DMS153 treated with DMSO at 0.1 percent for 48 hours (cell line): Measurements from ENCODE around the gene SCN8A.
"Not testable (repeated sequence)": the region's sequence is repeated elsewhere in the genome, so short reads cannot be mapped to it uniquely, and the experiment has no call there.

Experiments
- DNase-seq: peaks from one replicate; lab custom pipeline; 2025; ENCODE audit not compliant: unreplicated experiment; lab: John Stamatoyannopoulos, UW

SCN8A gene

DNA sequence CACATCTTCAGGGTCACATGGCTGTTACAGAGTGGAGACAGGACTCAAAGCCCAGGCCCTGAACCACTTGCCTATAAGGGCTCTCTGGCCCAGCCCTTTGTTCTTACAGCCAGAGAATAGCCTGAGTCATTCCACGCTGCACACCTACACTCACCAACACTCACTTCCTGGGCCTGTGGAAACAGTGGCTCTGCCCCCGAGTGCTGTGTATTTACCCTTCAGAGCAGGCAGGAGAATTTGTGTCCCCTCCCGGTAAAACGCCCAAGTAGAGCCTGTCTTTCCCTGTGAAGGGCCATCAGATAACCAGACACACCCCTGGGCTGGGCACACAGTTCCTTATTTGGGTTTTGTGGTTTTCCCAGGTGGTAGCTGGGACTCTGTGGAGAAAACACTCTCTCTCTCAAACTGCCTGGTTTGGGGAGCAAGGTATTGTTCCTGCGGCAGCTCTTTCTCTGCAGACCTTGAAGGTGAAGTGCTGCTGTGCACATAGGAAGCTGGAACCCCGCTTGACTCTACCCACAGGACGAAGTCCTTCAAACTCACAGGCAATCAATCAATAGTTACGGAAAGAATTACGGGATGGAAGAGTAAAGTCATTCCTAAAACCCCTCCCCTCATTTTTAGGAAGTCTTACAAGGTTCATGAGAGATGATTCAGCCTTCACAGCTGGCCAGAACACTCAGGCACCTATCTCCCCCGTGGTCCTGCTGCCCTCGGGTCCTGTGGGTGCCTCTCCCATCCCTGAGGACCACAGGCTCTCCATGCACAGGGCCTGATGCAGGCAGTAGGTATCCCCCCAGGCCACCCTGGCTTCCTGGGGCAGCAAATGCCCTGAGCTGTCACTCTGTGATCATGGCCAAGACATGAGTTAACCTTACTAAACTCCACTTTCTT lies 237.1 kb downstream of the SCN8A start:
- DNase-seq: no peak

DNA sequence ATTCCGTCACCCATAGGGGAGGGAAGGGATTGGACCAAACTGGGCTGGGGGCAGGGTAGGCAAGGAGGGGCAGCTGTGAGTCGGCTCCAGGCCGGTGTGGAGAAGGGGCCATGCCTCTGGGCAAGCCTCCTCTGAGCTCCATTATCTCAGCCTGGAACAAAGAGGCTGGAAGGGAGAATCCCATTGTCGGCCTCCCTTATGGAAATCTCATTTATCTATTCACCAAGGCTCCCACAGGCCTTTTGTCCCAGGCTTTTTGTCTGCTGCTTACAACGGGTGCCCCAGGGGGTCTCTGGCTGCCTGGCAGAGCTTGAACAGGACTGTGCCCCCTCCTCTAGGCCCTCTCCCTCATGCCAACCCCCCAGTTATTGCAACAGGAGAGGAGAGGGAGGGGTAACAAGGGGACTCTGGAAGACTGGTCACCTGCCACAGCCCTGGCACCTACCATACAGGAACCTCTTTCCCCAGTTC lies 238.0 kb downstream of the SCN8A start:
- DNase-seq: no peak

DNA sequence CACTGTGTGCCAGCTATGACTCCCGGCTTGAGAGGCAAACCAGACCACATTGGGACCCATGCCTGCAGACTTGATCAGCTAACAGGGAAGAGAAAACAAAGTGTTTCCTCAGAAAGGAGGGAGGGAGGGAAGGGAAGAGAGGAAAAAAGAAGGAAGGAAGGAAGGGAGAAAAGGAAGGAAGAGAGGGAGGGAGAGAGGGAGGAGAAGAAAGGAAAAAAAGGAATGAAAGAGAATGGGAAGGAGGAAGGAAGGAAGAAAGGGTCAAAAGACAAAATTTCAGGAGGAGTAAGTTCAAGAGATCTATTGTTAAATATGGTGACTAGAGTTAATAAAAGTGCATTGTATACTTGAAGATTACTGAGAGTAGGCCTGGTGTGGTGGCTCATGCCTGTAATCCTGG lies 238.6 kb downstream of the SCN8A start:
- no peak for DNase-seq

DNA sequence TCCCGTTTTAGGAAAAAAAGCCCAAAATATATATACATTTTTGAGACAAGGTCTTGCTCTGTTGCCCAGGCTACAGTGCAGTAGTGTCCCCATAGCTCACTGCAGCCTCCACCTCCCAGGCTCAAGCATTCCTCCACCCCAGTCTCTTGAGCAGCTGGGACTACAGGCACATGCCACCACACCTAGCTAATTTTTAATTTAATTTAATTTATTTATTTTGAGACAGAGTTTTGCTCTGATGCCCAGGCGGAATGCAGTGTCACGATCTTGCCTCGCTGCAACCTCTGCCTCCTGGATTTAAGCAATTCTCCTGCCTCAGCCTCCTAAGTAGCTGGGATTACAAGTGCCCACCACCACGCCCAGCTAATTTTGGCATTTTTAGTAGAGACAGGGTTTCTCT lies 240.8 kb downstream of the SCN8A start:
- not testable (repeated sequence) for DNase-seq

DNA sequence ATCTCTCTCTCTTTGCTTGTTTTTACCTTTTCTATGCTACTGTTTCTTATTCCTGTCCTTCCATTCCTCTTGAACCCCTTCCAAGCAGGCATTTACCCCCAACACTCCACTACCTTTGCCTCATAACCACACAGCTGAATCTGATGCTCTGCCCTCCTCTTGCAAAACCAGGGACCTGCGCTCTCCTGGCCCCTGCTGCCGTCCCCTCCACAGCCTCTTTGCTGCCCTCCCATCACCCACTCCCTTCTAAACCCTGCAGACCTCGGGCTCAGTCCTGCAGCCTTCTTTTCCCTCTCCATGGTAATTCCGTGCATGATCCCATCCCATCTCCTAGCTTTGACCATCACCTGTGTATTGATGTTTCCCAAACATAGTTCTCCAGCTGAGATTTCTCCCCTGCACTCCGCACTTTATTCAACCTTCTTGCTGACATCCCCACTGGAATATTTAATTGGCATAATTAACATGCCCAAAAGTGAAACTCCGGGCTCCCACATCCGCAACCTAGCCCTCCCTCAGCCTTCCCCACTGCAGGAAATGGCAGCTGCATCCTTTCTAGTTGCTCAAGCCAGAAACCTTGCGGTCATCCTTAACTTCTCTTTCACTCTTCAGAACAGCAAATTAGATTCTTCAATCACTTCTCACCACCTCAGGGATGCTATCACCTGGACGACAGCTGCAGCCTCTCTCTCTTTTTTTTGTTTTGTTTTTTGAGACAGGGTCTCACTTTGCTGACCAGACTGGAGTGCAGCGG lies 241.5 kb downstream of the SCN8A start:
- no peak for DNase-seq

DNA sequence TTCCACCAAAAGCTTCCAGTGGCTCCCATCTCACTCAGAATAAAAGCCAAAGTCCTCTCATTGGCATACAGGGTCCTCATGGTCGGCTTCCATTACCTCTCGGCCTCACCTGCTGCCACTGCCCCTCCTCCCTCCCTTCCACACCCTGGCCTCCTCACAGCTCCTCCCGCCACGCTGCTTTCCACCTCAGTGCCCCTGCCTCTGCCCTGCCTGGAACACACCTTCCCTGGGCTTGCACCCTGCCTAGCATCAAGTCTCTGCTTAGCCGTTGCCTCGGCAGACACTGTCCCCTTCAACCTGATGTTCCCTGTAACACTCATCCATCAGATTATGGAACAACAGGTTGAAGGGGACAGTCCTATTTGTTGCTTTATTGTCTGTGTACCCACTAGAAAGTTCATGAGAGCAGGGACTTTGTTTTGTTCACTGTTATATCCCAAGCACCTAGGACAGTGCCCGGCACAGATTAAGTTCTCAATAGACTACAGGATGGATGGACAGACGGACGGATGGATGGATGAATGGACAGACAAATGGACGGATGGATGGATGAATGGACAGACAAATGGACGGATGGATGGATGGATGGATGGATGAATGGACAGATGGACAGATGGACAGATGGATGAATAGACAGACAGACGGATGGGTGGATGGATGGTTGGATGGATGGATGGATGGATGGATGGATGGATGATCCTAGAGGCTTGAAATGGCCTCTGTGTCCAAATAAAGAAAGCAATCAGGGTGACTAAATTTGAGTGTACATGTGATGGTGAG lies 242.6 kb downstream of the SCN8A start:
- DNase-seq: no peak

DNA sequence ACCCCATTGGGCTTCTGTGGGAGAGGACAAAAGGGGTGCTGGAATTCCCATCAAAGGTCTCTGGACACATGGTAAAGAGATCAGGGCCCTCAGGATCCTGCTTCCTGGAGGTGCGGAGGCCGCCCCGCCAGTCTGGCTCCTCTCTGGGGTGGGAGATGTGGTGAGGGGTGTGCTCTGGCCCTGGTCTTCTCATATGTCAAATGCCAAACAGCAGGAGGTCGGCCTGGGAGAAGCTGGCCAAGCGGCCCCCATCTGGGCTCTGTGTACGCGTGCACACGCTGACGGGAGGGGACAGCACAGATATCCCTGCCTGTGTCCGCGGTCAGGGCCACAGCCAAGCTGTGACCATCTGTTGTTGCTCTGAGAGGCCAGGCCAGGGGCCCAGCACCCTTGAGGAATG lies 243.4 kb downstream of the SCN8A start:
- DNase-seq: no peak

DNA sequence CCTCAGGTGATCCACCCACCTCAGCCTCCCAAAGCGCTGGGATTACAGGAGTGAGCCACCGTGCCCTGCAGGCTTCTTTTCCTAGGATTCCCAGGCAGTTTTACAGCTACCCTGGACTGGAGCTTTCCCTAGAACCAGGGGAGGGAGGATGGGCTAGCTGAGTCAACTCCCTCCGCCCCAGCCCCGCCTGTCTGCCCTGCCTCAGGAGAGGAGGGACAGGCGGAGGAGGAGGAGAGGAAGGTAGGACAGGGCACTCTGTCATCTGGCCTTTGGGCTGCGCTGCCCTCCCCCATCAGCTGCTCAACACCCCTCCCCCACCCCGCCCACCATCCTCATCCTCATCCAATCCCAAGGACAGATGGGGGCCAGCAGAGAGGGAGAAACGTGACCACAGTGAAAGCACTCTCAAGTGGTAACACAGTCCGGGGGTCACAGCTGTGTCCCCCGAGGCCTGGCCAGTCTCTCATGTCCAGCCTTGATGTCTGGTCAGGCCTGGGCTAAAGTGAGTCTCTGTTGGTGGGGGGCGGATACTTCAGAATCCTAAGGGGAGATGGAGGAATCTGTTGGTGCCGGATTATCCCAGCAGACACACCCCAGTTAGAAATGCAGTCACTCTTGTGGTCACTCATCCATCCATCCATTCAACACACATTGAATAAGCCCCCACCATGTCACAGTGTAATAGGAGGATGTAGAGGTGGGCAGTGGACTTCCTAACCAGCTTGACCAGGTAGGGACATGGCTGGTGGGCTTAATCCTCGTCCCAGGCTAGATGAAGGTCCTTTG lies 245.2 kb downstream of the SCN8A start:
- no peak for DNase-seq

DNA sequence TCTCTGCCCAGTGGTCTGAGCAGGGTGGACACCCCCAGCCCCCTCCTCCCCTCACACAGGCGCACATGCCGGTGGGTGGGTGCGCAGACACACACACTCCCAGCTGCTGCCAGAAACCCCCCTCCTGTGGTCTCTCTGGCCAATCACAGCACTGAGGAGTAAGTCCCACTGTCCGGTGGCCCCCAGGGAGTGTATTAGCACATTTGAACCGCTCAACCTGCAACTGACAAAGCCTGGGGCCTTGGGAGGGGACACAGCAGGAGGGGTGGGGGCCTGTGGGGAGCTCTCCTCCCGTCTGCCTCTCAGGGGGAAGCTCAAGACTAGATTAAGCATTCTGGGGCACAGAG lies 245.8 kb downstream of the SCN8A start:
- DNase-seq: no peak

DNA sequence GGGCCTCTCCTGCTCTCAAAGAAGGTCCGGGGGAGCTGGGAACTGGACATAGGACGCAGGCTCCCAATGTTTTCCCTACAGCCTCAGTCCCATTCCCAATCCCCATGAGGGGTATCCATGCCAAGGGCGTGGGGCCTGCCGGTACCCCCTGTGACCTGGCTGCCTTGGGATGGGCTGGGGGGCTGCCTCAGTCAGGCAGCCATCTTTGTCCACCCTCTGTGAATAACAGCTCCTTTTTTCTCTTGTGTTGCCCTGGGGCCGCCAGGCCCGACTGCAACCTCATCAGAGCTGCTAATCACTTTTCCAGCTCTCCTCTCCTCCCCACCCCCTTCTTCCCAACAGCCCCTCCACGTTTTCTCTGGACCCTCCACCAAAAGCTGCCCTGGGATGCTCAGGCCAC lies 246.3 kb downstream of the SCN8A start:
- DNase-seq: no peak

DNA sequence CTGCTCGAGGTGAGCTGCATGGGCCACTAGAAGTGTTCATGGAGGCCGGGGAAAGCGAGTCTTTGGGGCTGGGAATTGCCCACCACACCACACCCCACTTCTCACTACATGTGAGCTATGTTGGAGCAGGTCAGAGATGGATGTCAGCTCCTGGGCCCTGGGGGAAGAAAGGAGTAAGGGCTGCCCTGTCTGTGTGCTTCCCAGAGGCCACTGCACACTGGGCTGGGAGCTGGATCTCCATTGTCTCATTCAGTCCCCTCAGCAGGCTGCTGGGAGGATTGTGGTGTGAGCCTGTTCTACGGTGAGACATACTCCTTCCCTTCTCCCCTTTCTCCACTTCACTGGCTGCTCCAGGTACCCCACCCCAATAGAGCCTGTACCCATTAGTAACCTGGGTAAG lies 247.0 kb downstream of the SCN8A start:
- no peak for DNase-seq

DNA sequence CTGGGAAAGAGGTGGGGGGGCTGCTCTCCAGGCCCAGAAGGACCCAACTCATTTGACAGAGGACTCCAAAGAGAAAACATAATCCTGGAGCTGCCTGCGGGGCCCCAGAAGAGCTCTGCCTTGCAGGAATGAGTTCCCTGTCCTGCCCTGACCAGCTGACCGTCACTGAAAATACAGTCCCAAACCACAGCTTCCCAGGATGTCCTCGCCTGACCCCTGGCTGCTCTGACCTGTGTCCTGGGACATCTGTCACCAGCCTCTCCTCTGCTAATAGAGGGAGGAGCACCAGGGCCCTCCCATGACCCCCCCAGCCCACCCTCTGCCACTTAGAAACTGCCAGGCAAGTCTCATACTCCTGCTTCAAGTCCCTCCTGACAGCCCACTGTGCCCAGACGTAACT lies 247.7 kb downstream of the SCN8A start:
- no peak for DNase-seq

DNA sequence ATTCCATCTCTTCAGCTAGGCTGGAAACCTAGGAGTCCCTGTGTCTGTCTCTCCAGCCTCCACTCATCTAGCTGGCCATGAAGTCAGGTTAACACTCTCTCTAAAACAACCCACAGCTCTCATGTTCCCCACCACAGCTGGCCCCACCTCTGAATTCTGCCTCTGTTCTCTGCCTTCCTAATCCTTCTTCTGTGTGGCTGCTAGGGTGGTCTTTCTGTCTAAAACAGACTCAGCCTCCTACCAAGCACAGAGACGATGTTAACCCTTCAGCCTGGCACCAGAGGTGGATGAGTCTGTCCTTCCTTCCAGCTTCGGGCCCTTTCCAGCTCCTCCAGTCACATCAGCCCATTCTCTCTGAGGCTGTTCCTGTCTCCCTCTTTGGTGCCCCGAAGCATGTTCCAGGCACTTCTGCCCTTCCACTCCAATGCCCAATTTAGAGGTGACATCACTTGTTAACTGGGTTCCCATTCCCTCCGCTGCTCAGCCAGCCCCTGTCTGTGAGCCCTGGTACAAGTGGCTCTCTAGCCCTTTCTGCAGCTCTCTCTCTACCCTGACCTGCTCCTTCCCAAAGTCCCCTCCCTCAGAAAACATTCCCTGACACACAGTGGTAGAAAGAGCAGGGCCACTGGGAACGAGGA lies 248.4 kb downstream of the SCN8A start:
- no peak for DNase-seq

DNA sequence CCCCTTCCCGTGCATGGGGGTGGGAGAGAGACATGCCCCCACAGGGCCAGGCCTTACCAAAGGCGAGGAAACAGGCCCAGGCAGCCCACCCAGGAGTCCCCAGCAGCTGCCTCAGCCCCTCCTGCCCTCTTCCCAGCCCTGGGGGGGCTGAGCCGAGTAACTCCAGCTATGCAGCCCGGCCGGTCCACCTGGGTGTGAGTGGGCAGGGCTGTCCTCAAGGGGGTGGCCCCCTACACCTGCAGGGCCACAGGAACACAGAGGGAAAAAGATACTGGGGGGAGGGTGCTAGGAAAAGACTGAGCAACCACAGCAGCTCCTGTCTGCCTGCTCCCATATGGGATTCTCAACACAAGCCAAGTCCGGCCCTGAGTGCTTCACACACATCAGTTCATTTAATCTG lies 249.9 kb downstream of the SCN8A start:
- no peak for DNase-seq

DNA sequence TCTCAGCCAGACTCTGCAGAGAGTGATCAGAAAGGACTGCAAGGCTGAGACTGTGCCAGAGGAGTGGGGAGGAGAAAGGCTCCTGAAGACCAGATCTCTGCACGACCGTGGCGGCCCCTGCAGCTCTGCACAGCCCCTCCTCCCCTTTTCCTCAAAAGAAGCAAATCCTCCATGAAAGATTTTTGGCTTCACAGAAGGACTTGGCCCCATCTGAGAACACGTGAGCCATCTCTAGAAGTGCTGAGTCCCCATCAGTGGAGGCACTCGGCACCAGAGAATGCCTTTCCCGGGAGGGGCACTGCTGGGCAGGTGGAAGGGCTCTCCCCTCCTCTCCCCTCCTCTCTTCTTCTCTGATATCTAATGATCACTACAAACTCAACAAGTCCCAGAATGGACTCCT lies 250.7 kb downstream of the SCN8A start:
- DNase-seq: no peak

DNA sequence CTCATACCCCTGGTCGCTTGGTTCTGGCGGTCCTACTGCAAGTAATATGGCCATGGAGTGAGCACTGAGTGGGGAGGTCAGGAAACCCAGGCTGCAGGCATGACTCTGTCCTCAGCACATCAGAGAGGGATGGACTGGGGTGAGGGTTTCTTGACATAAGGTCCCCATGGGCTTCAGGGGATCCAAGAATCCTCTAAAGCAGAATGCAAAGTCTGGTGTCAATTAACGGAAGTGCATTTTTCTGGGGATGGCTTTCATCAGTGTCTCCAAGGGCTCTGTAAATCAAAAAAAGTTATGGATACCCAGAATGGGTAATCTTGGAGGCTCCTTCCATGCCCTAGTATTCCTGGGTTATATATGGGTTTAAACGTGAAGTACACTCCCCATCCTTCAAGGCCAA lies 253.8 kb downstream of the SCN8A start:
- no peak for DNase-seq

DNA sequence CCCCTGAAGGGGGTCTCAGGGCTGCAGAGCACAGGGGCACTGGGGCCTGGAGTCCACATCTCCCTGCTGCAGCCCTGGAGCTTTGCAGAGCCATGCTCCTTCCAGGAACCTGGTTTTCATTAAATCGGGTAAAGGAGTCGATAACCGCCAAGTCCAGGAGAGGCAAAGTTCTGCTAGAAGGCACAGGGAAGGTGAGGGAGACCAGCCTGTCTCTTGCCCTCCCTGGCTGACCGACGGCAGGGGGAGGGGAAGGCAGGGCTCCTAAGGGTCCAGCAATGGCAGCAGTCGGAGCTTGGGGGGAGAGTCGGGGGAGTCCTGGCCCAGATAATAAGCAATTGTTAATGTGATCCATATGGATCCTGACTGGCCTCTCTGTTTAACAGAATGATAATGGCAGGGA lies 254.4 kb downstream of the SCN8A start:
- DNase-seq: no peak

DNA sequence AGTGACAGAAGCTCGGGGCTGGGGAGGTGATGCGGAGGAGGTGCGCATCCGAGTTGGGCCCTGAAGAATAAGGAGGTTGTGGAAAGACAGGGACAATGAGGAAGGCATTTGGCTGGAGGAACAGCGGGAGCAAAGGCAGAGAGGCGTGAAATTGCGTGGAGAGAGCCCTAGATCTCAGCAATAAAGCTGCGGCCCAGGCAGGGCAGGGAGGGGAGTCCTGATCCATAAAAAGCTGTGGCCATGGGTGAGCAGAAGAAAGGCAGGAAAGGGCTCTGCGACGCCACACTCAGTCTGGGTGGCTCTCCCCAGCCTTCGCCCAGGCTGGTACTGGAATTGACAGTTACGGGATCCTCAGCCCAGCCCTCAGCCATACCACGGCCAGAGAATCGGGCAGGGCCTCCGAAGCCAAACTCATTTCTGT lies 255.2 kb downstream of the SCN8A start:
- no peak for DNase-seq

DNA sequence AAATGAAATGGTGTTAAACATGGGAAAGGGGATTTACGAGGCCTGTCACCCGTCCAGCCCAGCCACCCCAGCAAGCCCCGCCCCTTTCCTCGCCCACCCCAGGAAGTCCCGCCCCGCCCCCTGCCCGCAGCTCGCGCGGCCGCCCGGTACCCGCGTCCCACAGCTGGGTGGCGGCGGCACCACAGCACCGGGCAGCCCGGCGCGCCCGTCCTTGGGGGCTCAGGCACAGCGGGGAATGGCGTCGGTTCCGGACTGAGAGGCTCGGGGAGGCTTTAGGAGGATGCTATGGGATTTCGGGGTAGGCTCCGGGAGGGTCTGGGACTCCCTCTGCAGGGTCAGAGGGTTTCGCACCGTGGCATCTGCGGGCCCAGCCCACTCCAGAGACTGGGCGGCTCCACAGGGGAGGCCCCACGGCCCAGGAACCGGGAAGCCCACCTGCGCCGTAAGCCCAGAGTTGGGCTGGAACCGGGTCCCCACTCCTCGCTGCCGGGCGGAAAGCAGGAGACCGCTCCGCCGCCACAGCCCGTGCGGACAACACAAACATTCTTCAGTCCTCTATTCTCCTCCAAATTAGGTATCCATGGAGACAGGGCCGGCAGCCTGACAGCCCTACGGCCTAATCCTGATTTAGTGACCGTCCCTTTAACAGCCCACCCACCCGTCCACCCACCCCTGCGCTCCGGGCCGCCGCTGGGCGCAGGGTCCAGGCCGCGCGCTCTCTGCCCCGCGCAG lies 256.0 kb downstream of the SCN8A start:
- no peak for DNase-seq
